ENCODE data around the gene HDGFL3. TPM values are rescaled to one million over a fixed set of nuclear protein-coding genes. Genes with fewer than 3 reads are reported as not detected.

The HDGFL3 gene
- total and polyA plus RNA-seq, 2 donors (not counting 3 experiments of a cell fraction or from before 2014, with no cell fraction given), result 20.2 to 155 TPM

GRCh38 chr15:83203543-83203942 lies 4.1 kb downstream of the HDGFL3 start:
- POLR2A ChIA-PET, result no interaction called here
- peak overlapping the region; percentile 97 for H3K4me2 ChIP-seq (ENCODE audit: insufficient read depth, low read length)
- no peaks in the 10 kb centered on the region for H3K27me3 ChIP-seq (ENCODE audit: control insufficient read depth in 2 of 2, insufficient read depth in 2 of 2, low read length in 2 of 2)
- H2AFZ ChIP-seq (ENCODE audit: low read depth, low read length), result no peak overlapping the region
- BruUV-seq (replicated peaks), result no TSS peak
- H3K79me2 ChIP-seq (ENCODE audit: control insufficient read depth, insufficient read depth, low read length), result peaks cover 85% of the 10 kb centered on the region
- dilution Hi-C loops (cut with MboI; ENCODE audit: extremely low pct_ligation_motif_present, low sequenced_read_pairs), result no loop called here
- no peaks in the 10 kb centered on the region for H3K36me3 ChIP-seq (ENCODE audit: control insufficient read depth in 2 of 2, extremely low read depth in 1 of 2, insufficient read depth in 2 of 2, low read length in 2 of 2)
- DNase-seq (ENCODE audit: low read depth, low spot score), result no peak
- CTCF ChIA-PET, result interaction anchor here (0.9 kb wide), 1 partner anchor 192 kb away, joined by 3 read pairs; the partner anchor contains the start of gene C15orf40
- H3K9me1 ChIP-seq (replicated peaks; ENCODE audit: control insufficient read depth, extremely low read depth, insufficient read depth, low read length), result no peaks in the 10 kb centered on the region
- intact Hi-C loops (cut with micrococcal nuclease), result no loop called here
- H3K9me3 ChIP-seq (replicated peaks; ENCODE audit: control insufficient read depth, insufficient read depth, low read length), result no peaks in the 10 kb centered on the region
- H3K4me1 ChIP-seq (ENCODE audit: control insufficient read depth, extremely low read depth, insufficient read depth, low read length), result peaks cover 35% of the 10 kb centered on the region
- FAIRE-seq, result no peak
- H3K9ac ChIP-seq (replicated peaks; ENCODE audit: extremely low read depth, insufficient read depth, low read length), result no peak overlapping the region
- no peak for TF ChIP-seq POLR2AphosphoS5 (IDR thresholded peaks at IDR 0.05; ENCODE audit: insufficient read depth, low read depth, low read length)
- no peak for TF ChIP-seq JUN (IDR thresholded peaks at IDR 0.05; ENCODE audit: borderline replicate concordance, insufficient read depth, insufficient read length, low read depth)
- TF ChIP-seq EZH2 (IDR thresholded peaks at IDR 0.05; ENCODE audit: borderline replicate concordance, low read depth, low read length, severe bottlenecking), result no peak
- TF ChIP-seq GATA2 (IDR thresholded peaks at IDR 0.05; ENCODE audit: insufficient read depth, insufficient read length, low read depth, low read length), result no peak
- TF ChIP-seq, protein P1, sequence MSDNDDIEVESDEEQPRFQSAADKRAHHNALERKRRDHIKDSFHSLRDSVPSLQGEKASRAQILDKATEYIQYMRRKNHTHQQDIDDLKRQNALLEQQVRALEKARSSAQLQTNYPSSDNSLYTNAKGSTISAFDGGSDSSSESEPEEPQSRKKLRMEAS (IDR thresholded peaks at IDR 0.05; ENCODE audit: insufficient read depth, insufficient read length), result no peak
- TF ChIP-seq FOS (IDR thresholded peaks at IDR 0.05; ENCODE audit: borderline replicate concordance, insufficient read depth, low read length), result no peak
- no peak for TF ChIP-seq POLR2A (IDR thresholded peaks at IDR 0.05; ENCODE audit: low read depth, low read length)
- TF ChIP-seq MYC (IDR thresholded peaks at IDR 0.05; ENCODE audit: low read depth, low read length), result no peak
- TF ChIP-seq CTCF (IDR thresholded peaks at IDR 0.05; ENCODE audit: extremely low read depth in 1 of 2, insufficient read depth in 1 of 2, low read depth in 1 of 2, low read length in 2 of 2), result no peak
- H3K27ac ChIP-seq (ENCODE audit: insufficient read depth, low read depth, low read length), result no peak overlapping the region
- no peak overlapping the region for H3K4me3 ChIP-seq (replicated peaks in 1 of 3; ENCODE audit: insufficient read depth in 1 of 3, low read depth in 1 of 3, low read length in 3 of 3)
- H4K20me1 ChIP-seq (replicated peaks; ENCODE audit: control insufficient read depth, extremely low read depth, insufficient read depth, low read length), result peaks cover 8% of the 10 kb centered on the region

Data from endothelial cell of umbilical vein (primary cell).